DOHH2 (cell line): Measurements from ENCODE around the gene ZNF638.

Source experiments
- H3F3A ChIP-seq: fragments of 200-600 bp; sonication (generic), shearing (Covaris generic); 2 replicates; pipeline ENCODE4 v1.6.0; 2016; ENCODE audit warnings: antibody characterized with exemption, mild to moderate bottlenecking; ENCODE audit not compliant: control insufficient read depth, insufficient read depth
- H3K27ac ChIP-seq: fragments of 200-600 bp; sonication (generic); 2 replicates; pipeline ENCODE4 v1.5.1; 2014; ENCODE audit warnings: low read depth, mild to moderate bottlenecking, low read length, moderate library complexity
- H3K27me3 ChIP-seq: fragments of 200-600 bp; sonication (generic); 2 replicates; pipeline ENCODE4 v1.6.1; 2014; ENCODE audit warnings: mild to moderate bottlenecking, low read length, mixed read lengths; ENCODE audit not compliant: control insufficient read depth
- H3K36me3 ChIP-seq: fragments of 200-600 bp; sonication (generic); 2 replicates; pipeline ENCODE4 v1.6.1; 2014; ENCODE audit warnings: mild to moderate bottlenecking, low read length, moderate library complexity, mixed read lengths; ENCODE audit not compliant: control insufficient read depth
- H3K4me1 ChIP-seq: fragments of 200-600 bp; sonication (generic); 2 replicates; pipeline ENCODE4 v1.6.1; 2014; ENCODE audit warnings: mild to moderate bottlenecking, low read length, mixed read lengths; ENCODE audit not compliant: control insufficient read depth
- H3K4me2 ChIP-seq: fragments of 200-600 bp; sonication (generic); 2 replicates; pipeline ENCODE4 v1.6.0; 2014; ENCODE audit warnings: mild to moderate bottlenecking, low read length, moderate library complexity
- H3K4me3 ChIP-seq: fragments of 200-600 bp; sonication (generic); 2 replicates; pipeline ENCODE4 v1.5.1; 2014; ENCODE audit warnings: mild to moderate bottlenecking, low read length, mixed read lengths
- H3K79me2 ChIP-seq: fragments of 200-600 bp; sonication (generic); 2 replicates; pipeline ENCODE4 v1.6.1; 2014; ENCODE audit warnings: mild to moderate bottlenecking, low read length, mixed read lengths; ENCODE audit not compliant: control insufficient read depth
- H3K9me2 ChIP-seq: fragments of 200-600 bp; sonication (generic); replicated peaks from 2 replicates; pipeline ENCODE4 v1.6.1; 2014; ENCODE audit warnings: mild to moderate bottlenecking, low read length, mixed read lengths; ENCODE audit not compliant: control insufficient read depth
- H3K9me3 ChIP-seq: fragments of 200-600 bp; sonication (generic); 2 replicates; pipeline ENCODE4 v1.6.1; 2014; ENCODE audit warnings: antibody characterized with exemption, low read length, mixed read lengths; ENCODE audit not compliant: control insufficient read depth, insufficient read depth
- H4K20me1 ChIP-seq: fragments of 200-600 bp; sonication (generic); 2 replicates; pipeline ENCODE4 v1.6.0; 2014; ENCODE audit warnings: low read depth, mild to moderate bottlenecking, antibody characterized with exemption, low read length, moderate library complexity; ENCODE audit not compliant: control insufficient read depth, insufficient read depth
- EZH2phosphoT487 ChIP-seq: fragments of 200-600 bp; sonication (generic); IDR thresholded peaks from 2 replicates; pipeline ENCODE4 v1.6.1; 2017; ENCODE audit warnings: borderline replicate concordance, mild to moderate bottlenecking, antibody characterized with exemption, low read length, moderate library complexity, mixed read lengths
- TF ChIP-seq, protein P1 (sequence below): fragments of 200-600 bp; sonication (generic); IDR thresholded peaks from one replicate; pipeline ENCODE4 v1.5.1; 2014; ENCODE audit warnings: antibody characterized with exemption, mild to moderate bottlenecking, low read depth, low read length; ENCODE audit not compliant: poor library complexity, severe bottlenecking

ZNF638 gene

DNA sequence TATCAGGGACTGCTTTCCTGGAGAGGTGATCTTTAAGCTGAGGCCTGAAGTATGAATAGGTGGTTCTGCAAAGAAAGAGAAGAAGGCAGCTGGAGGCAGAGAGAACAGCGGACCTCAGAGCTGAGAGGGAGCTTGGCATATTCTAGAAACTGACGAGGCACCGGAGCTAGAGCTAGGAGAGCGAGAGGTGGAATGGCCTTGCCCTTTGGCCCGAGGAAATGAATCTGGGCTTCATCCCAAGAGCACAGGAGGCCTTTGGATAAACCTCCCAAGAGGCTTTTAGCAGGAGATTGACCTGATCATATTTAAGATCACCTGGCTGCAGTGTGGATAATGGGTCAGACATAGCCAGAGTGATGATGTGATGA is 129.7 kb downstream of the ZNF638 start:
- H3K27ac ChIP-seq: no peak overlapping the region
- H3K9me3 ChIP-seq: peaks cover 14% of the 10 kb centered on the region; the same call in 1 of the 2 replicates
- no peaks in the 10 kb centered on the region for H3F3A ChIP-seq
- no peaks in the 10 kb centered on the region for H3K9me2 ChIP-seq
- H3K79me2 ChIP-seq: no peaks in the 10 kb centered on the region
- no peaks in the 10 kb centered on the region for H3K4me1 ChIP-seq
- no peak overlapping the region for H3K4me3 ChIP-seq
- peaks cover 2% of the 10 kb centered on the region; the same call in 1 of the 2 replicates for H3K27me3 ChIP-seq
- no peaks in the 10 kb centered on the region for H3K36me3 ChIP-seq
- TF ChIP-seq, protein P1, sequence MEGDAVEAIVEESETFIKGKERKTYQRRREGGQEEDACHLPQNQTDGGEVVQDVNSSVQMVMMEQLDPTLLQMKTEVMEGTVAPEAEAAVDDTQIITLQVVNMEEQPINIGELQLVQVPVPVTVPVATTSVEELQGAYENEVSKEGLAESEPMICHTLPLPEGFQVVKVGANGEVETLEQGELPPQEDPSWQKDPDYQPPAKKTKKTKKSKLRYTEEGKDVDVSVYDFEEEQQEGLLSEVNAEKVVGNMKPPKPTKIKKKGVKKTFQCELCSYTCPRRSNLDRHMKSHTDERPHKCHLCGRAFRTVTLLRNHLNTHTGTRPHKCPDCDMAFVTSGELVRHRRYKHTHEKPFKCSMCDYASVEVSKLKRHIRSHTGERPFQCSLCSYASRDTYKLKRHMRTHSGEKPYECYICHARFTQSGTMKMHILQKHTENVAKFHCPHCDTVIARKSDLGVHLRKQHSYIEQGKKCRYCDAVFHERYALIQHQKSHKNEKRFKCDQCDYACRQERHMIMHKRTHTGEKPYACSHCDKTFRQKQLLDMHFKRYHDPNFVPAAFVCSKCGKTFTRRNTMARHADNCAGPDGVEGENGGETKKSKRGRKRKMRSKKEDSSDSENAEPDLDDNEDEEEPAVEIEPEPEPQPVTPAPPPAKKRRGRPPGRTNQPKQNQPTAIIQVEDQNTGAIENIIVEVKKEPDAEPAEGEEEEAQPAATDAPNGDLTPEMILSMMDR: no peak
- TF ChIP-seq EZH2phosphoT487: no peak
- H4K20me1 ChIP-seq: no peaks in the 10 kb centered on the region
- H3K4me2 ChIP-seq: no peak overlapping the region

DNA sequence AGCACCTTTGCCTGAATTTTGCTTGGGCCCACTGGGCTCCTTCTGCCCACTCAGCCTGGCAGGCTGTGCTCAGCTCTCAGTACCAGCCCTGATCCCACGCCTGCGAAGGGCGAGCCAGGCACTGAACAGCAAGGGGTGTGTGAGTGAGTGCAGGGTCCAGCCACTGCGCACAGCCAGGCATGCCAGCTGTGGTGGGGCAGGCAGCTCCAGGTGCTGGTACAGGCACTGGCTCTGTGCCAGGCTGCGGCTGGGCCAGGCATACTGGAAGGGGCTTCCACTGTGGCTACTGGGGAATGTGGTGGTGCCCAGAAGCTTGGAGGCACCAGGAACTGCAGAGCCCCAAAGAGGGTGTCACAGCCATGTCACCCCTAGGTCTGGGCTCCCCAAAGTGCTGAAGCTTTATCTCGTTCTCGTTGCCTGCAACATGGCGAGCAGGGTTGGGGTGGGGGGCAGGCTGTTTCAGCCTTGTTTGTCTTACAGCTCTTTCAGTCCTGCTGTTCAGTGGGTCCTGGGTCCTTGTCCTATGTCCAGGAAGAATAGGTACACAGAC is 130.5 kb downstream of the ZNF638 start:
- Histone ChIP-seq H3K36me3 (no peaks in the 10 kb centered on the region), H3F3A (no peaks in the 10 kb centered on the region), H3K4me1 (no peaks in the 10 kb centered on the region), H3K9me2 (no peaks in the 10 kb centered on the region), H3K9me3 (peaks cover 14% of the 10 kb centered on the region; the same call in 1 of the 2 replicates), H4K20me1 (no peaks in the 10 kb centered on the region), H3K4me2 (no peak overlapping the region), H3K27ac (no peak overlapping the region), H3K4me3 (no peak overlapping the region), H3K79me2 (no peaks in the 10 kb centered on the region), H3K27me3 (peaks cover 10% of the 10 kb centered on the region)
- TF ChIP-seq EZH2phosphoT487: no peak
- TF ChIP-seq, protein P1: no peak

DNA sequence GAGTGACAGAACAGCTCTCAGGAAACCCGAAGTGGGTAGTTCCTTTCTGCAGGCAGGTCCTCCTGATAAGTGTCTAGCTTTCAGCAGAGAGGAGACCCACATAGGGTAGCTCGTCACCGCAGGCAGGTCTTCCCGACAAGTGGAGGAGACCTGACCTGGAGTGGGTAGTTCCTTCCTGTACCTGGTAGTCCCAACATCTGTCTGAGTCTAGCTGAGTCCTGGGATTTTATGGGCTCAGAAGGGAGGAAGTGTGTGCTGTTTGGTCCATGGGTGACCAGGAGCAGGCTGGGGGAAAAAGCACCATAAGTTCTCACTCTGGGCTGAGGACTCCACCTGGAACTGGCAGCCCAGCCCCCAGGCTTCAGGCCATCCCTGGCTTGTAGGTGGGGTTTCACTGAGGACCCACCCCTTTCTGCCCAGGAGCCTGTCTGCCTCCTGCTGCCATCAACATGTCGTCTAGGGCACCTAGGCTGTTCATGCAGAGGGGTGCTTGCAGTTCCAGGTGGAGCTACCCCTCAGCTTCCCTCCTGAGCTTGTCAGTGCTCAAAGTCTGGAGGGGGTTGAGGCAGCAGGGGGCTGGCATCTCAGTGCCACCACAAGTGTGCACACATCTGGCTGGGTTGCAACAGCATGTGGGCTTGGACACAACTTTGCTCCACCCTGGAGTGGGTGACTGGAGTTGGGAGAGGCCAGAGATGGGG is 131.2 kb downstream of the ZNF638 start:
- Histone ChIP-seq H3K36me3 (no peaks in the 10 kb centered on the region), H3K9me3 (peaks cover 14% of the 10 kb centered on the region; the same call in 1 of the 2 replicates), H3F3A (no peaks in the 10 kb centered on the region), H3K79me2 (no peaks in the 10 kb centered on the region), H3K27ac (no peak overlapping the region), H3K4me1 (no peaks in the 10 kb centered on the region), H4K20me1 (no peaks in the 10 kb centered on the region), H3K9me2 (no peaks in the 10 kb centered on the region), H3K27me3 (peaks cover 16% of the 10 kb centered on the region), H3K4me3 (no peak overlapping the region), H3K4me2 (no peak overlapping the region)
- TF ChIP-seq, protein P1: no peak
- no peak for TF ChIP-seq EZH2phosphoT487
